ENCODE data around the gene MAPK12.

The MAPK12 gene

GRCh38 chr22:50261615-50262459 lies at the start of gene MAPK12:
MAPK12 (minus strand) TSS chr22:50261683; CDS start chr22:50261509, 174 bp downstream.
- peak; percentile 75 for DNase-seq (ENCODE audit: low read depth, low spot score)

- no peak for DNase-seq (ENCODE audit: low read depth, low spot score)
Observed at GRCh38 chr22:50310949-50311444, 49.5 kb upstream of the MAPK12 start.

- DNase-seq (ENCODE audit: low read depth, low spot score) = no peak
Observed at GRCh38 chr22:50310031-50310722, 48.7 kb upstream of the MAPK12 start.

- no peak for DNase-seq (ENCODE audit: low read depth, low spot score)
Observed at GRCh38 chr22:50309601-50309991, 48.1 kb upstream of the MAPK12 start.

- no peak for DNase-seq (ENCODE audit: low read depth, low spot score)
Observed at GRCh38 chr22:50308986-50309600, 47.6 kb upstream of the MAPK12 start.

GRCh38 chr22:50308597-50308935 lies 47.1 kb upstream of the MAPK12 start:
- no peak for DNase-seq (ENCODE audit: low read depth, low spot score)

GRCh38 chr22:50307890-50308596 lies 46.6 kb upstream of the MAPK12 start:
- no peak for DNase-seq (ENCODE audit: low read depth, low spot score)

GRCh38 chr22:50306753-50307749 lies 45.6 kb upstream of the MAPK12 start, which contains the start of gene PLXNB2:
PLXNB2 (minus strand) TSS chr22:50307646; CDS start chr22:50290584, 17,062 bp downstream.
- DNase-seq (ENCODE audit: low read depth, low spot score) = peak; percentile 95

- peak; percentile 94 for DNase-seq (ENCODE audit: low read depth, low spot score)
Observed at GRCh38 chr22:50305923-50306566, 44.6 kb upstream of the MAPK12 start.

GRCh38 chr22:50305393-50305922 lies 44.0 kb upstream of the MAPK12 start:
- DNase-seq (ENCODE audit: low read depth, low spot score) = no peak

- DNase-seq (ENCODE audit: low read depth, low spot score) = peak; percentile 78
Observed at GRCh38 chr22:50304528-50305392, 43.3 kb upstream of the MAPK12 start.

- peak; percentile 45 for DNase-seq (ENCODE audit: low read depth, low spot score)
Observed at GRCh38 chr22:50303848-50304527, 42.5 kb upstream of the MAPK12 start.

- no peak for DNase-seq (ENCODE audit: low read depth, low spot score)
Observed at GRCh38 chr22:50303515-50303847, 42.0 kb upstream of the MAPK12 start.

GRCh38 chr22:50302564-50302963 lies 41.1 kb upstream of the MAPK12 start:
- DNase-seq (ENCODE audit: low read depth, low spot score) = peak; percentile 23

- DNase-seq (ENCODE audit: low read depth, low spot score) = peak; percentile 45
Observed at GRCh38 chr22:50302041-50302541, 40.6 kb upstream of the MAPK12 start.

- DNase-seq (ENCODE audit: low read depth, low spot score) = peak; percentile 35
Observed at GRCh38 chr22:50301581-50301991, 40.1 kb upstream of the MAPK12 start.

- DNase-seq (ENCODE audit: low read depth, low spot score) = no peak
Observed at GRCh38 chr22:50300620-50301257, 39.3 kb upstream of the MAPK12 start.
